Stimulated activated CD8-positive, alpha-beta memory T cell treated with anti-CD3 and anti-CD28 coated beads, Interleukin-12 subunit alpha, Interleukin-12 subunit beta, amount 100 ng/mL, for 4 hours (primary cell): Measurements from ENCODE around the gene ZNF846.
"Not testable (repeated sequence)": the region's sequence is repeated elsewhere in the genome, so short reads cannot be mapped to it uniquely, and the experiment has no call there.

ENCODE experiments used
- DNase-seq: peaks from one replicate; pipeline ENCODE4 v3.0.0-alpha.2; 2020; ENCODE audit warnings: low read depth

The ZNF846 gene

DNA sequence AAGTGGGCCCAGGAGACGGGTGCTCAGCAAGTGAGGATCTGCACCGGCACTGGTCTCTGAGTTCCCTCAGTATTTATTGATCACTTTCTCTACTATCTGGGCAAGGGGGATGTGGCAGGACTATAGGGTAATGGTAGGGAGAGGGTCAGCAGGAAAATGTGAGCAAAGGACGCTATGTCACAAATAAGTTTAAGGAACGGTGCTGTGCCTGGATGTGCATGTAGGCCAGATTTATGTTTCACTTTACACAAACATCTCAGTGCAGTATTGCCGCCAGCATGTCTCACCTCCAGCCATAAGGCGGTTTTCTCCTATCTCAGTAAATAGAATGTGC lies 15.6 kb upstream of the ZNF846 start:
- not testable (repeated sequence) for DNase-seq

- no peak for DNase-seq
These were observed 13.8 kb upstream of the ZNF846 start for GRCh38 chr19:9782338-9782737.

GRCh38 chr19:9757544-9758501 lies 10.7 kb downstream of the ZNF846 start:
- DNase-seq, result no peak

DNA sequence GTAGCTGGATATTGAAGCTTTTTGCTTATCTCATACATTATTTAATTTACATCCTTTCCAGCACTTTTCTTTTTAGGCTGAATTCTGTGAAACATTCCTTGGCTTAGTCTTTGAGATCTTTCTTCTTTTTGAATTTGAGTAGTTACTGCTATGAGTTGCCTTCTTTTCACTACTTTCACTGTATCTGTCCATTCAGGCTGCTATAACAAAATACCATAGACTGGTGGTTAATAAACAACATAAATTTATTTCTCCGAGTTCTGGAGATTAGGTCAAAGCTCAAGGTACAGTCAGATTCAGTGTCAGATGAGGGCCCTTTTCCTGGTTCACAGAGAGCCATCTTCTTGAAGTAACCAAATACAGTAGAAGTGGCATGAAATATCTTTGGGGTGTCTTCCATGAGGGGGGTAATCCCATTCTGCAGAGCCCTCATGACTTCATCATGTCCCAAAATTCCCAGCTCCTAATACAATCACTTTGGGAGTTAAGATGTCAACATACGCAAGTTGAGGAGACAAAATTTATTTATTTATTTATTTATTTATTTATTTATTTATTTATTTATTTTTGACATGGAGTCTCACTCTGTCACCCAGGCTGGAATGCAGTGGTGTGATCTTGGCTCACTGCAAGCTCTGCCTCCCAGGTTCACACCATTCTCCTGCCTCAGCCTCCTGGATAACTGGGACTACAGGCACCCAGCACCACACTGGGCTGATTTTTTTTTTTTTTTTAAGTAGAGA lies 15.7 kb downstream of the ZNF846 start:
- no peak for DNase-seq

DNA sequence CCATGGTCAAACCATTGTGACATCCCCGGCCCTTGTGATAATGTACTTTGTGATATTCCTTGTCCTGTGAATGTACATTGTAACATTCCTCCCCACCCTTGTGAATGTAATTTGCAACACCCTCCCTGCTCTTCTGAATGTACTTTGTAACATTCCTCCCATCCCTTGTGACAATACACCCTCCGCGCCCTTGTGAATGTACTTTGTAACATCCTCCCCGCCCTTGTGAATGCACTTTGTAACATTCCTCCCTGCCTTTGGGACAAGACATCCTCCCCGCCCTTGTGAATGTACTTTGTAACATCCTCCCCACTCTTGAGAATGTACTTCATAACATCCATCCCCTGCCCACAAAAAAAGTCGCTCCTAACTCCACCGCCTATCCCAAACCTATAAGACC lies 17.1 kb downstream of the ZNF846 start:
- no peak for DNase-seq

- DNase-seq, result no peak
These were observed 26.9 kb downstream of the ZNF846 start for GRCh38 chr19:9741476-9742171.

GRCh38 chr19:9735986-9736385 lies 32.6 kb downstream of the ZNF846 start:
- no peak for DNase-seq

GRCh38 chr19:9730056-9730455 lies 38.5 kb downstream of the ZNF846 start:
- DNase-seq, result not testable (repeated sequence)

- no peak for DNase-seq
These were observed 39.4 kb downstream of the ZNF846 start for GRCh38 chr19:9729162-9729561.

DNA sequence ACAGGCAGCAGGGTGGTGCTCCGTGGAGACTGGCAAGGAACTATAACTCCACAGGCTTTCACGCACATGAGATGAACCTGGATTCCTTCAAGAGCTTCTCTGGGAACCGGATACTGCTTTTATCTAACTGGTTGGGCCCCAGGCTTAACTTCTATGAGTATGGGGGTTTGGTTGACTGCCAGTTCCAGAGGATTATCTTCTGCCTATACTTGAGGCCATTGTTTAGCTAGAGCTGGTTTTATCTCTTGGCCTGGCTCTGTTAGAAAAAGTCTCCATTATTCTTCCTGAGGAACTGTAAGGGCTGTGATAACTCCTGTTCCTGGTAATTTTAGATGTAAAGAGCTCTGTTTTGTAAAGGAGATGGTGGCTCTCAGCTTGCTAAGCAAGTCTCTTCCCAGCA lies 40.9 kb downstream of the ZNF846 start:
- DNase-seq, result no peak

GRCh38 chr19:9725508-9726201 lies 42.9 kb downstream of the ZNF846 start:
- DNase-seq, result not testable (repeated sequence)

GRCh38 chr19:9724157-9724556 lies 44.4 kb downstream of the ZNF846 start:
- no peak for DNase-seq

GRCh38 chr19:9721861-9722260 lies 46.7 kb downstream of the ZNF846 start:
- DNase-seq, result no peak

- DNase-seq, result no peak
These were observed 48.0 kb downstream of the ZNF846 start for GRCh38 chr19:9720541-9720940.

DNA sequence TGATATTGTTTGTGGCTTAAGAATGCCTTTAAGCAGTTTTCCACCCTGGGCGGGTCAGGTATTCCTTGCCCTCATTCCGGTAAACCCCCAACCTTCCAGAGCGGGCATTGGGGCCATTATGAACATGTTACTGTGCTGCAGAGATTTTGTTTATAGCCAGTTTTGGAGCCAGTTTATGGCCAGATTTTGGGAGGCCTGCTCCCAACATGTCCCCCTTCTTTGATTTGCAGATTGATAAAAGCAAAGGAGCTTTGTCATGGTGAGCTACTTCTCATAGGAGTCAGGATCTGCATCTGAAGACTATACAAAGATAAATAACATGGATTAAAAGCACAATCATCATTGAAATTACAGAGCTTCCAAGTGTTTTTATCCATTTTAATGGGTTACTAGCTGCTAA lies 56.7 kb downstream of the ZNF846 start:
- DNase-seq, result no peak

GRCh38 chr19:9709305-9709704 lies 59.2 kb downstream of the ZNF846 start:
- DNase-seq, result no peak

DNA sequence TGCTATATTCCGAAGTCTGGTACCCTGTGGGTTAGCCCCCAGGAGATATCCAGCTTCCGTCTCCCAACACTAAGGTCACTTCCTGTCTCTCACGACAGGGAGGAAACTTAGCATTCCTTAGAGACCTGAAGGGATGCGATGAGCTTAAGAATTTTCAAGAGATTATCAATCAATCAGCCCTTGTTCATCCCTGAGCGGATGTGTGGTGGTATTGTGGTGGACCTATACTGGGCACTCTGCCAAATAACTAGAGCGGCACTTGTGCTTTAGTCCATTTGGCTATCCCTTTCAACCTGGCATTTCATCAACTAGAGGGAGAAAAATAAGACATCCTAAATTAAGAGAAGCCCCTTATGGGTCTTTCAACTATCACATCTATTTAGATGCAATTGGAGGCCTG lies 62.7 kb downstream of the ZNF846 start:
- DNase-seq, result no peak

DNA sequence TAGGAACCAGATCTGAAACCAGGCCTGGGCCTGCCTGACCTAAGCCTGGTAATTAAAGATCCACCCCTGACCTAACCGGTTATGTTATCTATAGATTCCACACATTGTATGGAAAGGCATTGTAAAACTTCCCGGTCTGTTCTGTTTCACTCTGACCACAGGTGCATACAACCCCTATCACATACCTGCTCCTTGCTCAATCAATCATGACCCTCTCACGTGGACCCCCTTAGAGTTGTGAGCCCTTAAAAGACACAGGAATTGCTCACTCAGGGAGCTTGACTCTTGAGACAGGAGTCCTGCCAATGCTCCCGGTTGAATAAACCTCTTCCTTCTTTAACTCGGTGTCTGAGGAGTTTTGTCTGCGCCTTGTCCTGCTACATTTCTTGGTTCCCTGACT lies 66.4 kb downstream of the ZNF846 start:
- DNase-seq, result no peak
